IMR-90 (cell line): ENCODE results near the gene ARID5A.

ENCODE experiments used
- CEBPB ChIP-seq: IDR thresholded peaks from 2 replicates; pipeline ENCODE4 v1.6.1; 2012; ENCODE audit warnings: low read depth, low read length, improper control_type of control experiment
- MAFK ChIP-seq: IDR thresholded peaks from 2 replicates; pipeline ENCODE4 v1.6.1; 2012; ENCODE audit warnings: low read depth, low read length, improper control_type of control experiment
- MAZ ChIP-seq: IDR thresholded peaks from 2 replicates; pipeline ENCODE4 v1.6.1; 2012; ENCODE audit warnings: low read depth, mild to moderate bottlenecking, low read length, improper control_type of control experiment, moderate library complexity, borderline replicate concordance
- MXI1 ChIP-seq: IDR thresholded peaks from 2 replicates; pipeline ENCODE4 v1.6.1; 2012; ENCODE audit warnings: low read depth, mild to moderate bottlenecking, low read length, moderate library complexity, borderline replicate concordance
- NFE2L2 ChIP-seq: fragments of 150-350 bp; IDR thresholded peaks from 2 replicates; pipeline ENCODE4 v1.6.1; 2016; ENCODE audit warnings: low read depth, mild to moderate bottlenecking, low read length
- POLR2A ChIP-seq: IDR thresholded peaks from 2 replicates; pipeline ENCODE4 v1.6.1; 2012; ENCODE audit warnings: mild to moderate bottlenecking, low read depth, low read length
- RAD21 ChIP-seq: IDR thresholded peaks from 2 replicates; pipeline ENCODE4 v1.6.1; 2012; ENCODE audit warnings: low read length, improper control_type of control experiment
- RCOR1 ChIP-seq: IDR thresholded peaks from 2 replicates; pipeline ENCODE4 v1.6.1; 2012; ENCODE audit warnings: mild to moderate bottlenecking, low read length, improper control_type of control experiment; ENCODE audit not compliant: insufficient replicate concordance
- TF ChIP-seq, protein P1 (sequence below): conservative IDR thresholded peaks from 2 replicates; pipeline ENCODE4 v1.5.1; 2012; ENCODE audit warnings: mild to moderate bottlenecking, low read depth, low read length, improper control_type of control experiment
- TF ChIP-seq, protein P2 (sequence below): fragments of 150-350 bp; IDR thresholded peaks from 2 replicates; pipeline ENCODE4 v1.6.1; 2017; ENCODE audit warnings: mild to moderate bottlenecking, antibody characterized with exemption, low read length, low read depth

DNA sequence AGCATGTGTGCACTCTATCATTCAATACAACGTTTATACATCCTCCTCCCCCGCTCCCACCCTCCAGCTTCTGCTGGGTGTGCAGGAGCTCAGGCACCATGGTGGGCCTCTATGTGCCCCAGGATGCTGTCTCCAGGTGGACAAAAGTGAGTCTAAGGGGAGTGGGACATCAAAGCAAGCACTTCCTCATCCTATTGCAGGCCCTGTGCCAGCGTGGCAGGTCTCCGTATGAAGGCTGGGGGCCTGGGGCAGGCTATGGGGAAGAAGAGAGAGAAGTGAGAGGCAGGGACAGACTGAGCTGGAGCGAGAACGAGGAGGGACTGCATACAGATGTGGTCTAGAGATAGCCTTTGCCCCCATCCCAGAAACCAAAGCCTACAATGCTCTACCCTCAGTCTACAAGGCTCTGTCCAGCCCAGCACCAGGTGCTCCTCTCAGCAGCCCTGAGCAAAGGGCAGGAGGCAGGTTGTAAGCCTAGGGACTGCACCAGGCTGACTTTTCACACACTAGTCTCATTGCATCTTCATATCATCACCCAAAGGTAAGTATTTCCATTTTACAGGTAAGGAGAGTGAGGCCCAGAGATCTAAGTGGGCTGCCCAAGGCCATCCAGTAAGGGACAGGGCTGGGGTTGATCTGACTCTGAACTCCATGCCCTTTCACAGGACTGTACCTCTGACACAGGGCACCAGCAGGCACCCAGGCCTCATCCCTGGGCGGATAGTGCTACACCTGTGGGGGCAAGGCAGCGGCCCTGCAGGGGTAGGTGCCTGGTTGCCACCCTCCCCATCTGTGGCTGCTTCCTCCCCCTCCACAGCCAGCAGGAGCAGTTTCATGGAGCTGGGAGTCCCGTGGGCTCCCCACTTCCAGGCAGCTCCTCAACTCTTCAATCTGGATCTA lies 14.0 kb upstream of the ARID5A start:
- TF ChIP-seq, protein P1, sequence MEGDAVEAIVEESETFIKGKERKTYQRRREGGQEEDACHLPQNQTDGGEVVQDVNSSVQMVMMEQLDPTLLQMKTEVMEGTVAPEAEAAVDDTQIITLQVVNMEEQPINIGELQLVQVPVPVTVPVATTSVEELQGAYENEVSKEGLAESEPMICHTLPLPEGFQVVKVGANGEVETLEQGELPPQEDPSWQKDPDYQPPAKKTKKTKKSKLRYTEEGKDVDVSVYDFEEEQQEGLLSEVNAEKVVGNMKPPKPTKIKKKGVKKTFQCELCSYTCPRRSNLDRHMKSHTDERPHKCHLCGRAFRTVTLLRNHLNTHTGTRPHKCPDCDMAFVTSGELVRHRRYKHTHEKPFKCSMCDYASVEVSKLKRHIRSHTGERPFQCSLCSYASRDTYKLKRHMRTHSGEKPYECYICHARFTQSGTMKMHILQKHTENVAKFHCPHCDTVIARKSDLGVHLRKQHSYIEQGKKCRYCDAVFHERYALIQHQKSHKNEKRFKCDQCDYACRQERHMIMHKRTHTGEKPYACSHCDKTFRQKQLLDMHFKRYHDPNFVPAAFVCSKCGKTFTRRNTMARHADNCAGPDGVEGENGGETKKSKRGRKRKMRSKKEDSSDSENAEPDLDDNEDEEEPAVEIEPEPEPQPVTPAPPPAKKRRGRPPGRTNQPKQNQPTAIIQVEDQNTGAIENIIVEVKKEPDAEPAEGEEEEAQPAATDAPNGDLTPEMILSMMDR, result no peak
- TF ChIP-seq RAD21 (no peak), POLR2A (no peak), CEBPB (no peak), RCOR1 (no peak), NFE2L2 (no peak), MAZ (no peak), MAFK (no peak), MXI1 (no peak)
- TF ChIP-seq, protein P2, sequence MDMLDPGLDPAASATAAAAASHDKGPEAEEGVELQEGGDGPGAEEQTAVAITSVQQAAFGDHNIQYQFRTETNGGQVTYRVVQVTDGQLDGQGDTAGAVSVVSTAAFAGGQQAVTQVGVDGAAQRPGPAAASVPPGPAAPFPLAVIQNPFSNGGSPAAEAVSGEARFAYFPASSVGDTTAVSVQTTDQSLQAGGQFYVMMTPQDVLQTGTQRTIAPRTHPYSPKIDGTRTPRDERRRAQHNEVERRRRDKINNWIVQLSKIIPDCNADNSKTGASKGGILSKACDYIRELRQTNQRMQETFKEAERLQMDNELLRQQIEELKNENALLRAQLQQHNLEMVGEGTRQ, result no peak
